GM12891 (cell line): ENCODE data around the gene ABAT.

ENCODE experiments used
- POLR2A ChIP-seq: IDR thresholded peaks from 2 replicates; pipeline ENCODE4 v1.6.1; 2011; ENCODE audit warnings: low read depth, low read length, control low read depth
- TAF1 ChIP-seq: IDR thresholded peaks from 2 replicates; pipeline ENCODE4 v1.6.1; 2011; ENCODE audit warnings: low read depth, low read length, control low read depth

GRCh38 chr16:8716592-8716991 lies 42.2 kb downstream of the ABAT start:
- TF ChIP-seq TAF1 = no peak
- TF ChIP-seq POLR2A = no peak
